NCI-H1105 treated with DMSO at 0.1 percent for 48 hours (cell line): ENCODE measurements around the gene SLC6A12.
"Not testable (repeated sequence)": the region's sequence is repeated elsewhere in the genome, so short reads cannot be mapped to it uniquely, and the experiment has no call there.

Experiments used
- DNase-seq: peaks from one replicate; lab custom pipeline; 2025; lab: John Stamatoyannopoulos, UW

SLC6A12 gene

GRCh38 chr12:197347-197746 lies 16.6 kb downstream of the SLC6A12 start:
- DNase-seq = no peak

- DNase-seq = no peak
Observed at GRCh38 chr12:196436-196835, 17.5 kb downstream of the SLC6A12 start.

GRCh38 chr12:195951-196350 lies 18.0 kb downstream of the SLC6A12 start:
- DNase-seq = no peak

GRCh38 chr12:195156-195555 lies 18.8 kb downstream of the SLC6A12 start:
- no peak for DNase-seq

GRCh38 chr12:194276-194675 lies 19.7 kb downstream of the SLC6A12 start:
- DNase-seq = no peak

- peak; percentile 54 for DNase-seq
Observed at GRCh38 chr12:193261-193660, 20.7 kb downstream of the SLC6A12 start.

- DNase-seq = no peak
Observed at GRCh38 chr12:191541-191940, 22.4 kb downstream of the SLC6A12 start.

- DNase-seq = no peak
Observed at GRCh38 chr12:190881-191280, 23.1 kb downstream of the SLC6A12 start.

- DNase-seq = no peak
Observed at GRCh38 chr12:189622-189962, 24.4 kb downstream of the SLC6A12 start.

- no peak for DNase-seq
Observed at GRCh38 chr12:188910-189621, 24.9 kb downstream of the SLC6A12 start.

- not testable (repeated sequence) for DNase-seq
Observed at GRCh38 chr12:187986-188909, 25.7 kb downstream of the SLC6A12 start.

GRCh38 chr12:186006-186625 lies 27.8 kb downstream of the SLC6A12 start:
- DNase-seq = no peak

GRCh38 chr12:185576-185955 lies 28.4 kb downstream of the SLC6A12 start:
- DNase-seq = no peak

- DNase-seq = no peak
Observed at GRCh38 chr12:184811-185575, 29.0 kb downstream of the SLC6A12 start.

GRCh38 chr12:182381-182892 lies 31.5 kb downstream of the SLC6A12 start:
- DNase-seq = no peak

- DNase-seq = no peak
Observed at GRCh38 chr12:181921-182320, 32.0 kb downstream of the SLC6A12 start.

GRCh38 chr12:180445-180844 lies 33.5 kb downstream of the SLC6A12 start:
- DNase-seq = no peak

GRCh38 chr12:179885-180284 lies 34.1 kb downstream of the SLC6A12 start:
- DNase-seq = no peak

- DNase-seq = no peak
Observed at GRCh38 chr12:179131-179884, 34.6 kb downstream of the SLC6A12 start.

GRCh38 chr12:178829-179109 lies 35.2 kb downstream of the SLC6A12 start:
- DNase-seq = no peak
